SK-N-SH treated with all-trans-retinoic acid at 6 μM for 48 hours (cell line): Measurements from ENCODE around the gene CACNA1B.

Source experiments
- CSRNP3 ChIP-seq: fragments of 250-450 bp; sonication (Bioruptor Pico); IDR thresholded peaks from 2 replicates; pipeline ENCODE4 v1.5.1; 2021; ENCODE audit warnings: mild to moderate bottlenecking, moderate library complexity
- GLIS3 ChIP-seq: fragments of 250-450 bp; sonication (Bioruptor Pico); IDR thresholded peaks from 2 replicates; pipeline ENCODE4 v1.5.0; 2020; ENCODE audit warnings: mild to moderate bottlenecking, moderate library complexity
- PPARA ChIP-seq: fragments of 250-450 bp; sonication (Bioruptor Pico); IDR thresholded peaks from 2 replicates; pipeline ENCODE4 v1.5.0; 2020; ENCODE audit warnings: mild to moderate bottlenecking, borderline replicate concordance
- TF ChIP-seq, protein P1 (sequence below): fragments of 250-450 bp; sonication (Bioruptor Pico); IDR thresholded peaks from 2 replicates; pipeline ENCODE4 v1.8.0; 2020; ENCODE audit warnings: mild to moderate bottlenecking, moderate library complexity, borderline replicate concordance

- no peak for TF ChIP-seq CSRNP3 (CRISPR knock-in tag)
- no peak for TF ChIP-seq GLIS3 (CRISPR knock-in tag)
- TF ChIP-seq, protein P1, sequence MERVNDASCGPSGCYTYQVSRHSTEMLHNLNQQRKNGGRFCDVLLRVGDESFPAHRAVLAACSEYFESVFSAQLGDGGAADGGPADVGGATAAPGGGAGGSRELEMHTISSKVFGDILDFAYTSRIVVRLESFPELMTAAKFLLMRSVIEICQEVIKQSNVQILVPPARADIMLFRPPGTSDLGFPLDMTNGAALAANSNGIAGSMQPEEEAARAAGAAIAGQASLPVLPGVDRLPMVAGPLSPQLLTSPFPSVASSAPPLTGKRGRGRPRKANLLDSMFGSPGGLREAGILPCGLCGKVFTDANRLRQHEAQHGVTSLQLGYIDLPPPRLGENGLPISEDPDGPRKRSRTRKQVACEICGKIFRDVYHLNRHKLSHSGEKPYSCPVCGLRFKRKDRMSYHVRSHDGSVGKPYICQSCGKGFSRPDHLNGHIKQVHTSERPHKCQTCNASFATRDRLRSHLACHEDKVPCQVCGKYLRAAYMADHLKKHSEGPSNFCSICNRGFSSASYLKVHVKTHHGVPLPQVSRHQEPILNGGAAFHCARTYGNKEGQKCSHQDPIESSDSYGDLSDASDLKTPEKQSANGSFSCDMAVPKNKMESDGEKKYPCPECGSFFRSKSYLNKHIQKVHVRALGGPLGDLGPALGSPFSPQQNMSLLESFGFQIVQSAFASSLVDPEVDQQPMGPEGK (CRISPR knock-in tag), result no peak
- no peak for TF ChIP-seq PPARA
These were observed 167.2 kb downstream of the CACNA1B start for GRCh38 chr9:138044485-138045383.
